GM12891 (cell line): ENCODE results near the gene FAM25A.

Source experiments
- PAX5 ChIP-seq: IDR thresholded peaks from 2 replicates; pipeline ENCODE4 v1.6.1; 2011; ENCODE audit warnings: low read length, moderate library complexity, mild to moderate bottlenecking; ENCODE audit not compliant: insufficient read depth, severe bottlenecking
- POLR2A ChIP-seq: IDR thresholded peaks from 2 replicates; pipeline ENCODE4 v1.6.1; 2011; ENCODE audit warnings: low read depth, low read length, control low read depth
- POLR2AphosphoS5 ChIP-seq: IDR thresholded peaks from 2 replicates; pipeline ENCODE4 v1.6.1; 2011; ENCODE audit warnings: low read depth, low read length, control low read depth
- POU2F2 ChIP-seq: IDR thresholded peaks from 2 replicates; pipeline ENCODE4 v1.6.1; 2011; ENCODE audit warnings: low read depth, mild to moderate bottlenecking, control low read depth, low read length, moderate library complexity
- SPI1 ChIP-seq: IDR thresholded peaks from 2 replicates; pipeline ENCODE4 v1.6.1; 2011; ENCODE audit warnings: low read depth, low read length, control low read depth
- TAF1 ChIP-seq: IDR thresholded peaks from 2 replicates; pipeline ENCODE4 v1.6.1; 2011; ENCODE audit warnings: low read depth, low read length, control low read depth

DNA sequence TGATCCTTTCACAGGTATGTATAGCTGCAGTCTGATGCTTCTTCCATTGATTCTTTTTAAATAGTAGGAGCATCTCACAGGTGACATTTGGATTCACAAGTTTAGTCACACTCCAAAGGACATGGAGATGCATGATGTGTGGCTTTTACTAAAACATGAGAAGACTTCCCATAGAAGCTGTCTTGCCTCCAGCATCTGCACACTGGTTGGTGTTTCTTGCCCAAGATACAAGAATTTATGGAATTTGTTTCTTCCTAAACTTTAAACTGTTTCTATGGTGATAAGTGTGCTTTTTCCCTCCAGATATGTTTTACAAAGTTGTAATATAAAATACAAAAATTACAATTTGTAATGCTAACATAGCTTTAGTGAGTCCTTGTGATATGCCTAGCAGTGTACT lies 27.6 kb upstream of the FAM25A start:
- TF ChIP-seq POLR2AphosphoS5 (no peak), POU2F2 (no peak), POLR2A (no peak), TAF1 (no peak), PAX5 (no peak), SPI1 (no peak)
